CD4-positive, CD25-positive, alpha-beta regulatory T cell (primary cell): Measurements from ENCODE around the gene ANKRD30B. TPM values are rescaled to one million over a fixed set of nuclear protein-coding genes. Genes with fewer than 3 reads are reported as not detected.
"Not testable (repeated sequence)": the region's sequence is repeated elsewhere in the genome, so short reads cannot be mapped to it uniquely, and the experiment has no call there.

ENCODE experiments used
- ATAC-seq, 2 donors: fragments of 150-1000 bp; cut with Tn5 transposase; one replicate each; pipeline ENCODE4 v1.10.0; 2021; ENCODE audit warnings: low read depth in 2 of 2, moderate number of reproducible peaks in 2 of 2, moderate library complexity in 1 of 2
- DNase-seq, 3 donors: peaks; one replicate each; pipeline versions ENCODE4 v3.0.0 to v3.0.0-alpha.2; 2012 to 2022; ENCODE audit warnings: mixed read lengths in 1 of 3
- H3K27ac ChIP-seq: one replicate; pipeline ENCODE4 v1.7.0; 2013; ENCODE audit warnings: mild to moderate bottlenecking, low read length; ENCODE audit not compliant: insufficient read depth, poor library complexity, severe bottlenecking
- H3K27me3 ChIP-seq: one replicate; pipeline ENCODE4 v1.7.0; 2013; ENCODE audit warnings: low read length; ENCODE audit not compliant: control insufficient read depth, insufficient read depth
- H3K36me3 ChIP-seq: one replicate; pipeline ENCODE4 v1.7.0; 2013; ENCODE audit warnings: mild to moderate bottlenecking, low read length, moderate library complexity; ENCODE audit not compliant: control insufficient read depth, insufficient read depth
- H3K4me1 ChIP-seq: 2 replicates; pipeline ENCODE4 v1.7.0; 2013; ENCODE audit warnings: mild to moderate bottlenecking, low read length; ENCODE audit not compliant: insufficient read depth, control insufficient read depth, poor library complexity, severe bottlenecking
- H3K4me3 ChIP-seq: one replicate; pipeline ENCODE4 v1.7.0; 2013; ENCODE audit warnings: low read depth, mild to moderate bottlenecking, low read length, moderate library complexity
- H3K9me3 ChIP-seq, 2 experiments: 1 replicate in 1 of 2; 2 replicates in 1 of 2; pipeline ENCODE4 v1.7.0; 2013; ENCODE audit warnings: low read length in 2 of 2, mild to moderate bottlenecking in 1 of 2, moderate library complexity in 1 of 2; ENCODE audit not compliant: control insufficient read depth in 2 of 2
- H3K27ac Mint-ChIP-seq, 3 donors: one replicate each; pipeline ENCODE4 v1.8.0; 2020 to 2022; ENCODE audit warnings: mild to moderate bottlenecking in 3 of 3, mixed read lengths in 3 of 3, moderate library complexity in 2 of 3
- H3K27me3 Mint-ChIP-seq: one replicate; pipeline ENCODE4 v1.8.0; 2022; ENCODE audit warnings: mild to moderate bottlenecking, mixed read lengths
- H3K36me3 Mint-ChIP-seq: one replicate; pipeline ENCODE4 v1.8.0; 2020; ENCODE audit warnings: mixed read lengths
- H3K4me1 Mint-ChIP-seq, 4 donors: one replicate each; pipeline ENCODE4 v1.8.0; 2020 to 2022; ENCODE audit warnings: mixed read lengths in 4 of 4, mild to moderate bottlenecking in 1 of 4
- H3K4me3 Mint-ChIP-seq, 4 donors: one replicate each; pipeline ENCODE4 v1.8.0; 2020 to 2022; ENCODE audit warnings: mild to moderate bottlenecking in 4 of 4, mixed read lengths in 4 of 4, moderate library complexity in 3 of 4
- H3K9me3 Mint-ChIP-seq, 7 donors: one replicate each; pipeline ENCODE4 v1.8.0; 2020 to 2022; ENCODE audit warnings: mixed read lengths in 7 of 7, mild to moderate bottlenecking in 3 of 7, moderate library complexity in 2 of 7
- polyA plus RNA-seq, 4 donors: library from polyadenylated mRNA; unstranded; fragments of 300-500 nt; fragmentation: Illumina TruSeq; gene quantifications; one replicate each; pipeline ENCODE4 v1.2.3, GENCODE V29; 2021
- total RNA-seq: library from RNA; stranded (reverse); gene quantifications from one replicate; pipeline ENCODE4 v1.2.3, GENCODE V29; 2022

The ANKRD30B gene
- total and polyA plus RNA-seq, 5 donors from 2014 or later: not detected

GRCh38 chr18:14858514-14858913 lies 110.5 kb downstream of the ANKRD30B start:
- H3K4me3 Mint-ChIP-seq, H3K4me1 ChIP-seq, H3K4me1 Mint-ChIP-seq, ATAC-seq, H3K27ac ChIP-seq, H3K27me3 Mint-ChIP-seq, DNase-seq, H3K4me3 ChIP-seq, H3K36me3 ChIP-seq, H3K9me3 Mint-ChIP-seq, H3K27me3 ChIP-seq, H3K9me3 ChIP-seq, H3K36me3 Mint-ChIP-seq, H3K27ac Mint-ChIP-seq: not testable (repeated sequence)

GRCh38 chr18:14859995-14860394 lies 112.0 kb downstream of the ANKRD30B start:
- not testable (repeated sequence) for H3K36me3 Mint-ChIP-seq, ATAC-seq

GRCh38 chr18:14866426-14866825 lies 118.5 kb downstream of the ANKRD30B start:
- not testable (repeated sequence) for H3K4me1 Mint-ChIP-seq

More at GRCh38 chr18:14859995-14860394, 112.0 kb downstream of the ANKRD30B start:
- not testable (repeated sequence) for H3K4me3 ChIP-seq, H3K27ac ChIP-seq, H3K9me3 ChIP-seq, H3K27ac Mint-ChIP-seq, H3K27me3 ChIP-seq, H3K9me3 Mint-ChIP-seq, H3K4me1 Mint-ChIP-seq, DNase-seq, H3K27me3 Mint-ChIP-seq, H3K4me1 ChIP-seq, H3K36me3 ChIP-seq, H3K4me3 Mint-ChIP-seq

GRCh38 chr18:14867988-14868387 lies 120.0 kb downstream of the ANKRD30B start:
- not testable (repeated sequence) for H3K9me3 Mint-ChIP-seq, H3K27ac Mint-ChIP-seq, H3K27me3 Mint-ChIP-seq

More at GRCh38 chr18:14866426-14866825, 118.5 kb downstream of the ANKRD30B start:
- not testable (repeated sequence) for H3K36me3 Mint-ChIP-seq, DNase-seq, H3K4me3 ChIP-seq, H3K4me3 Mint-ChIP-seq, H3K27me3 ChIP-seq, H3K27me3 Mint-ChIP-seq, H3K27ac Mint-ChIP-seq, H3K9me3 Mint-ChIP-seq, H3K4me1 ChIP-seq, H3K9me3 ChIP-seq, H3K27ac ChIP-seq, H3K36me3 ChIP-seq, ATAC-seq

GRCh38 chr18:14868825-14869224 lies 120.9 kb downstream of the ANKRD30B start:
- not testable (repeated sequence) for H3K27me3 ChIP-seq, H3K9me3 ChIP-seq, H3K9me3 Mint-ChIP-seq, ATAC-seq, H3K36me3 ChIP-seq, H3K4me1 Mint-ChIP-seq, H3K36me3 Mint-ChIP-seq, H3K27ac Mint-ChIP-seq, H3K27ac ChIP-seq, H3K27me3 Mint-ChIP-seq, H3K4me1 ChIP-seq, DNase-seq, H3K4me3 Mint-ChIP-seq, H3K4me3 ChIP-seq

More at GRCh38 chr18:14867988-14868387, 120.0 kb downstream of the ANKRD30B start:
- DNase-seq, H3K4me1 ChIP-seq, H3K27me3 ChIP-seq, H3K4me3 ChIP-seq, H3K36me3 ChIP-seq, ATAC-seq, H3K36me3 Mint-ChIP-seq, H3K4me3 Mint-ChIP-seq, H3K27ac ChIP-seq, H3K9me3 ChIP-seq, H3K4me1 Mint-ChIP-seq: not testable (repeated sequence)

- not testable (repeated sequence) for H3K4me3 Mint-ChIP-seq, DNase-seq, H3K27ac ChIP-seq, H3K27me3 ChIP-seq, H3K36me3 ChIP-seq, H3K36me3 Mint-ChIP-seq, H3K9me3 Mint-ChIP-seq, H3K27me3 Mint-ChIP-seq, H3K4me1 ChIP-seq, H3K27ac Mint-ChIP-seq, H3K4me3 ChIP-seq, H3K4me1 Mint-ChIP-seq, H3K9me3 ChIP-seq, ATAC-seq
Measured at GRCh38 chr18:14878826-14879225, 130.9 kb downstream of the ANKRD30B start.

GRCh38 chr18:14900435-14900834 lies 152.5 kb downstream of the ANKRD30B start:
- no peaks in the 10 kb centered on the region for H3K36me3 Mint-ChIP-seq
- ATAC-seq (no peak), DNase-seq (no peak)
- H3K27ac Mint-ChIP-seq: no peak overlapping the region
- H3K4me1 Mint-ChIP-seq: no peaks in the 10 kb centered on the region
- H3K27me3 Mint-ChIP-seq: no peaks in the 10 kb centered on the region
- Histone ChIP-seq H3K4me3 (no peak overlapping the region), H3K27me3 (no peaks in the 10 kb centered on the region), H3K36me3 (no peaks in the 10 kb centered on the region), H3K9me3 (no peaks in the 10 kb centered on the region), H3K4me1 (no peaks in the 10 kb centered on the region), H3K27ac (no peak overlapping the region)
- no peak overlapping the region for H3K4me3 Mint-ChIP-seq
- peaks cover 0 to 6% (median 1%) of the 10 kb centered on the region in 7 donors for H3K9me3 Mint-ChIP-seq
